22Rv1 (cell line): Measurements from ENCODE around the gene FHIT.

ENCODE experiments used
- ZFX ChIP-seq: fragments of 450-650 bp; IDR thresholded peaks from 2 replicates; pipeline ENCODE4 v1.6.1; 2017; ENCODE audit warnings: antibody characterized with exemption, borderline replicate concordance
- TF ChIP-seq, protein P1 (sequence below): fragments of 450-650 bp; IDR thresholded peaks from 2 replicates; pipeline ENCODE4 v1.5.1; 2017; ENCODE audit warnings: mild to moderate bottlenecking

DNA sequence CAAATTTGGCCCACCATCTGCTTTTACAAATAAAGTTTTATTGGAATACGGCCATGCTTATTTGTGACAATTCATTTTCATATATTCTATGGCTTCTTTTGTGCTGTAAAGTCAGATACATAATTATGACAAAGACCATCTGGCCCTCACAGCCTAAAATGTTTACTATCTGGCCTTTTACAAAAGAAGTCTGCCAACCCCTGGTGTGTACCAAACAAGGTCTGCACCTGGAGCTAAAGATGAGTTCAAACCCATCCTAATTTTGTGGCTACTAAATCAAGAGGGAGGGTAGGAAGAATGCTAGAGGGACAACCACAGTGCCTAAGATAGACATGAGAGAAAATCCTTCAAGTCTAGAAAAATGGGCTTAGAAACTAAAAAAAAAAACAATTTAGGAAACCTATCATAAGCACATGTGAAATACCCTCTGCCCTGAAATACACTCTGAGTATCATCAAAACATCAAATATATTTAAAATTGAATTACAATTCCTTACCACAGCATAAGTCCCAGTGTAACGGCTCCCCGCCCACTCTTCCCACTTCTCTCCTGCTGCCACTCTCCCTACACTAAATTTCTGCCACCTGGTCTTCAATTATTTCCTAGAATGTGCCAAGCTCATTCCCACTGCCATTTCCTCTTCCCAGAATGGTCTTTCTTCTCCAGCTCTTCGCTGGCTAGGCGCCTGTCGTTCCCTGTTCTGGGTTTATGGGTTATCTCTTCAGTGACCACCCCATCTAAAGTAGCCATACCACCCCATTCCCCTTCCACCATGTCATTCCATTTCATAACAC, 1250.7 kb downstream of the FHIT start:
- TF ChIP-seq ZFX: no peak
- TF ChIP-seq, protein P1, sequence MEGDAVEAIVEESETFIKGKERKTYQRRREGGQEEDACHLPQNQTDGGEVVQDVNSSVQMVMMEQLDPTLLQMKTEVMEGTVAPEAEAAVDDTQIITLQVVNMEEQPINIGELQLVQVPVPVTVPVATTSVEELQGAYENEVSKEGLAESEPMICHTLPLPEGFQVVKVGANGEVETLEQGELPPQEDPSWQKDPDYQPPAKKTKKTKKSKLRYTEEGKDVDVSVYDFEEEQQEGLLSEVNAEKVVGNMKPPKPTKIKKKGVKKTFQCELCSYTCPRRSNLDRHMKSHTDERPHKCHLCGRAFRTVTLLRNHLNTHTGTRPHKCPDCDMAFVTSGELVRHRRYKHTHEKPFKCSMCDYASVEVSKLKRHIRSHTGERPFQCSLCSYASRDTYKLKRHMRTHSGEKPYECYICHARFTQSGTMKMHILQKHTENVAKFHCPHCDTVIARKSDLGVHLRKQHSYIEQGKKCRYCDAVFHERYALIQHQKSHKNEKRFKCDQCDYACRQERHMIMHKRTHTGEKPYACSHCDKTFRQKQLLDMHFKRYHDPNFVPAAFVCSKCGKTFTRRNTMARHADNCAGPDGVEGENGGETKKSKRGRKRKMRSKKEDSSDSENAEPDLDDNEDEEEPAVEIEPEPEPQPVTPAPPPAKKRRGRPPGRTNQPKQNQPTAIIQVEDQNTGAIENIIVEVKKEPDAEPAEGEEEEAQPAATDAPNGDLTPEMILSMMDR: no peak
